Activated CD4-positive, alpha-beta memory T cell treated with anti-CD3 and anti-CD28 coated beads, Interleukin-2, amount 10 ng/mL, durations not matched to agents 7 days and 5 days (primary cell): ENCODE results near the gene TRERF1. TPM values are rescaled to one million over a fixed set of nuclear protein-coding genes. Genes with fewer than 3 reads are reported as not detected.

ENCODE experiments used
- CTCF ChIA-PET: fragments of 350-600 bp; sonication (Branson Sonifier 250); formaldehyde crosslinking; loops from one replicate; lab custom pipeline; 2021; ENCODE audit warnings: antibody characterized with exemption, inconsistent platforms; lab: Charles Lee
- POLR2A ChIA-PET: fragments of 350-600 bp; sonication (Branson Sonifier 250); formaldehyde crosslinking; loops from one replicate; lab custom pipeline; 2021; ENCODE audit warnings: antibody characterized with exemption; lab: Charles Lee
- DNase-seq: peaks from one replicate; pipeline ENCODE4 v3.0.0-alpha.2; 2020
- H3K27ac Mint-ChIP-seq: one replicate; pipeline ENCODE4 v1.8.0; 2021; ENCODE audit warnings: mild to moderate bottlenecking, mixed read lengths
- H3K27me3 Mint-ChIP-seq: one replicate; pipeline ENCODE4 v1.8.0; 2021; ENCODE audit warnings: mixed read lengths
- H3K36me3 Mint-ChIP-seq: one replicate; pipeline ENCODE4 v1.8.0; 2021; ENCODE audit warnings: low read depth, mixed read lengths
- H3K4me1 Mint-ChIP-seq: one replicate; pipeline ENCODE4 v1.8.0; 2021; ENCODE audit warnings: mixed read lengths
- H3K4me3 Mint-ChIP-seq: one replicate; pipeline ENCODE4 v1.8.0; 2021; ENCODE audit warnings: mild to moderate bottlenecking, mixed read lengths
- H3K9me3 Mint-ChIP-seq: one replicate; pipeline ENCODE4 v1.8.0; 2021; ENCODE audit warnings: mixed read lengths
- total RNA-seq, 2 experiments: library from RNA; stranded (reverse); gene quantifications; one replicate each; pipeline ENCODE4 v1.2.3, GENCODE V29; 2021

TRERF1 gene
- total RNA-seq, 2 experiments from 2014 or later: 17.4 to 18.2 TPM

DNA sequence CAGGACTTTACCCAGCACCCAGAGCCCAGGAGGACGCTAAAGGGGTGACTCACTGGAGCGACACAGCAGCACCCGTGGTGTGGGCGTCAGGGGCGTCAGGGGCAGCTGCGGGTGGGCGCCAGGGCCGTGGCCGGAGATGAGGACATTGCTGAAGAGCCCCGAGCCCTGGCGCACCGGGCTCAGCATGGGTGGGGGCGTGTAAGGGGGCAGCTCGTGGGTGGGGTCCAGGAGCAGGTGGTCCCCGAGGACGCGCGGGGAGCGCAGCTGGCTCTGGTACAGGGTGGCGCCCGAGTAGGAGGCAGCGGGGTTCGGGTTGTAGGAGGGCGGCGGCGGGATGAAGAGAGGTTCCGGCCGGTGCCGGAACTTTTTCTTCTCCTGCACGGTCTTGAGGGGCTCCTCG lies 192.4 kb downstream of the TRERF1 start:
- no peak for DNase-seq
- ChIA-PET CTCF (interaction anchor here (1.2 to 7.3 kb wide), 3 partner anchors 9 to 287 kb away, joined by 3 to 78 read pairs (median 5); no protein-coding TSS in a partner anchor), POLR2A (no interaction called here)
- no peak overlapping the region for H3K4me3 Mint-ChIP-seq
- H3K27ac Mint-ChIP-seq: peak overlapping the region; percentile 21
- H3K9me3 Mint-ChIP-seq: no peaks in the 10 kb centered on the region
- peaks cover 5% of the 10 kb centered on the region for H3K4me1 Mint-ChIP-seq
- peaks cover 24% of the 10 kb centered on the region for H3K36me3 Mint-ChIP-seq
- H3K27me3 Mint-ChIP-seq: no peaks in the 10 kb centered on the region

DNA sequence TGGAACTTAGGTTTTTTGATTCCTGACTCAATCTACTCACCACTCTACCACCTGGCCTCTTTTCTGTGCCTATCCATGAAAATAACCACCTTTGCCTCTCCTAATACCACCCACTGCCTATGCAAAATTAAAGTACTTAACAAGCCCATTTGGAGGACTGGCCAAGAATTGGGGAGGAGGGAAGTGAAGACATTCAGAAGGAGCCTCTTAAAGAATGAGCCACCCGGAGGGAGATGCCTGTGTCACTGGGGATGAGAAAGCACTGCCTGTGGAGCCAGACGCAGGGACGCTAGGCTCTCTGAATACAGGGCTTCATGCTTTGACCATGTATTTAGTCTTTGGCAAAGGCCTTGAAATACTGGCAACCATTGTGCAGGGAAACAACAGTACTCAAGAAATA lies 194.1 kb downstream of the TRERF1 start:
- DNase-seq: no peak
- Mint-ChIP-seq H3K4me1 (peaks cover 5% of the 10 kb centered on the region), H3K27me3 (no peaks in the 10 kb centered on the region), H3K36me3 (peaks cover 20% of the 10 kb centered on the region), H3K4me3 (no peak overlapping the region), H3K9me3 (no peaks in the 10 kb centered on the region), H3K27ac (no peak overlapping the region)
- ChIA-PET POLR2A (no interaction called here), CTCF (no interaction called here)

DNA sequence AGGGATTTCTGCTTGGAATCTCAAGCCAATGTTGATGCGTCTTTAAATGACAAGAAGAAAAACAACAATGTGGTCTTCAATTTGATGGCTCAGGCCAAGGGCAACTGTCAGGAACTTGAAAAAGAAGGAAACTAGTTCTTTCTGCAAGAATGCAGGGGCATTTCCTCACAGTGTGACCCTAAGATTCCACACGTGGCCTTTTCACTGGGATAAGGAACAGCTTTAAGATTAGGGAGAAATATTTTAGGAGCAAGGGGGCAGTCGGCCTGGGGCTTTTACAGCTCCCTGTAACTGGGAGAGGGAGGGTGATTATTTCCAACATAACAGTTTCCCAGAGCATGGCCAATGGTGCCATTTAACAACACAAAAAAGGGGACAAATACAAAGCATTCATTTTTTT lies 194.7 kb downstream of the TRERF1 start:
- DNase-seq: no peak
- ChIA-PET CTCF (no interaction called here), POLR2A (no interaction called here)
- H3K36me3 Mint-ChIP-seq: peaks cover 20% of the 10 kb centered on the region
- H3K4me3 Mint-ChIP-seq: no peak overlapping the region
- H3K27me3 Mint-ChIP-seq: no peaks in the 10 kb centered on the region
- H3K27ac Mint-ChIP-seq: no peak overlapping the region
- H3K9me3 Mint-ChIP-seq: no peaks in the 10 kb centered on the region
- peaks cover 4% of the 10 kb centered on the region for H3K4me1 Mint-ChIP-seq

DNA sequence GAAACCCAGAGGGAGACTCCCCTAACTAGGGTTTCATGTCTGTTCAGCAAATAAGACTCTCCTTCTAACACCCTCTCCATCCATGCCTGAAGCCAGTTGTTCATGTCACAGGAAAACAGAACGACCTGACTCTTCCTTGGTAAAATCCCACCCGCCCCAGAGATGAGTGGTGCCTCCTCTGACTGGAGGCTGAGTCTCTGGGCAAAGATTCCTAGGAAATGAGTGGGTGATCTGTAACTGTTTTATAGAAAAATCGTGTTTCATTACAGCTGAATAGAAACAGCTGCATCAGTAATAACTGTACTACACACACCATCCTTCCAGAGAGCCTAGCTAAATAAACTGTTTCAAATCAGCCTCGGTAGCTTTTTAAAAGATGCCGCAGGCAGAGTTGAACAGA lies 196.7 kb downstream of the TRERF1 start:
- H3K27me3 Mint-ChIP-seq: no peaks in the 10 kb centered on the region
- POLR2A ChIA-PET: no interaction called here
- no peaks in the 10 kb centered on the region for H3K4me1 Mint-ChIP-seq
- no peak overlapping the region for H3K4me3 Mint-ChIP-seq
- no peak for DNase-seq
- no peak overlapping the region for H3K27ac Mint-ChIP-seq
- CTCF ChIA-PET: interaction anchor here (1.3 kb wide), 1 partner anchor 292 kb away, joined by 4 read pairs; no protein-coding TSS in a partner anchor
- H3K36me3 Mint-ChIP-seq: peaks cover 20% of the 10 kb centered on the region
- no peaks in the 10 kb centered on the region for H3K9me3 Mint-ChIP-seq

DNA sequence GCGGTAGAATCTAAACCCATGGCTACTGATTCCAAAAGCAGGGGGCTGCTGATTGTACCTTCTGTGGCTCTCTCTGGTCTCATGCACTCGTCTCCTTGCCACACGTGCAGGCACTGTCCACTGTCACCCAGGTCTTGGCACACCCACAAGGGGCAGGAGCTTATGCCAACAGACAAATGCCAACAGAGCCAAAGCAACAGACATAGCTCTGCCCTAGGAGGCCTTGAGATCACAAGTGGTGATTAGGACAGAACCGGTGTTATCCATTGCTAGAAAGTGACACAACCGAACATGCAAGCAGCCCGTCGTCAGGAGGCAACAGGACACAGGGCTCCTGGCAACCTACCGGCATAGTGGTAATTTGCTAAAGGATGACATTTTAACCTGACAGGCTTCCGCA lies 197.2 kb downstream of the TRERF1 start:
- no peaks in the 10 kb centered on the region for H3K4me1 Mint-ChIP-seq
- H3K27me3 Mint-ChIP-seq: no peaks in the 10 kb centered on the region
- H3K27ac Mint-ChIP-seq: no peak overlapping the region
- H3K36me3 Mint-ChIP-seq: peaks cover 21% of the 10 kb centered on the region
- no peak for DNase-seq
- POLR2A ChIA-PET: no interaction called here
- H3K9me3 Mint-ChIP-seq: no peaks in the 10 kb centered on the region
- CTCF ChIA-PET: interaction anchor here (1.3 kb wide), 1 partner anchor 293 kb away, joined by 4 read pairs; no protein-coding TSS in a partner anchor
- no peak overlapping the region for H3K4me3 Mint-ChIP-seq

DNA sequence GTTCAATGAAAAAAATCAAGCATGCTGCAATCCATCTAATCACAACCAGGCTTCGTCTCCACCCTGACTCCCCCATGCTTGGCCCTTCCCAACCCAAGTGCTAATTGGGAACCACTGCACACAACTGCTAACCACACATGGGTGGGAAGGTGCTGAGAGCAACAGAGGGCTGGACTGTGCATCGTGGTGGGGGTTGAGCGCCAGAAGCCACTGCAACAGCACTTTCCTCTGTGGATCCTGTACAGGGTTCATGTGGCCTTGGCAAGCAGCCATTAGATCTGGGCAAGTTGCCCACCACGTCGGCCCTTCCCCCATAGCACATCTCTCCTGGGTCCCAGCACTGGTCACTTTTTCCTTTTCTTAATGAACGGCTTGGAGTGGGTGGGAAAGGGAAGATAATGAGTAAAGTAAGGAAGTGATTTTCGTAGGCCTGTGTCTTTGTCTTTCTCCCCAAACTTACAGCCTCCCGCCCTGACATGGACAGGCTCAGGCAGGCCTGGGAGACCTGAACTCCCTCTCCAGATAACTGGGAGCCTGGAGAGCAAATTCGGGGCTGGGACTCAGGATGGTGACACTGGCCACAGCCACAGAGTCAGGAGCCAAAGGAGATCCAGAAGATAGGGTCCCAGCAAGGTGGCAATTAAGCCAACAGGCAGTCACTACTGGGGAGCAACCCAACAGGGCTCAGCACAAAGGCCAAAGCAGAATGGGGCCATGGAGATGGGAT lies 199.7 kb downstream of the TRERF1 start:
- no peaks in the 10 kb centered on the region for H3K4me1 Mint-ChIP-seq
- ChIA-PET POLR2A (no interaction called here), CTCF (interaction anchor here (1.7 kb wide), 1 partner anchor 295 kb away, joined by 6 read pairs; no protein-coding TSS in a partner anchor)
- H3K27me3 Mint-ChIP-seq: no peaks in the 10 kb centered on the region
- no peak overlapping the region for H3K27ac Mint-ChIP-seq
- H3K9me3 Mint-ChIP-seq: no peaks in the 10 kb centered on the region
- no peak overlapping the region for H3K4me3 Mint-ChIP-seq
- no peak for DNase-seq
- peaks cover 18% of the 10 kb centered on the region for H3K36me3 Mint-ChIP-seq

DNA sequence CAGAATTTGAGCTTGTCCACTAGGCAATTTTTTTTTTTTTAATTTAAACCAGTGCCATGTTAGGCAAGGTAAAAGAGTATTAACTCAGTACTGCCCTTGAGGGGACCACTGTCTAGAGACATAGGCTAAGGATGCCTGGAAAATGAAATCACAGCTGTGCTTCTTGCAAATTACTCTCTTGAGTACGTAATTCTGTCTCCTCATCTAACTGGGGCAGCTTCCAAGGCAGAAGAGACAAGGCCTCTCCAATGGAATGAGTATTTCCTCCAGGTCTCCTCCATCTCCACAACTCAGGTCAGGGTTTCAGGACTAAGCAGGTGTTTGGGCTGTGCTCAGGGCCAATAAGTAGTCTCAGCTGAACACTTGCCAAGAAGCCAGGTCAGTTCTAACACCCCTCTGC lies 200.2 kb downstream of the TRERF1 start:
- ChIA-PET CTCF (no interaction called here), POLR2A (no interaction called here)
- no peak overlapping the region for H3K27ac Mint-ChIP-seq
- H3K9me3 Mint-ChIP-seq: no peaks in the 10 kb centered on the region
- DNase-seq: no peak
- H3K4me3 Mint-ChIP-seq: no peak overlapping the region
- no peaks in the 10 kb centered on the region for H3K4me1 Mint-ChIP-seq
- H3K36me3 Mint-ChIP-seq: peaks cover 17% of the 10 kb centered on the region
- no peaks in the 10 kb centered on the region for H3K27me3 Mint-ChIP-seq

DNA sequence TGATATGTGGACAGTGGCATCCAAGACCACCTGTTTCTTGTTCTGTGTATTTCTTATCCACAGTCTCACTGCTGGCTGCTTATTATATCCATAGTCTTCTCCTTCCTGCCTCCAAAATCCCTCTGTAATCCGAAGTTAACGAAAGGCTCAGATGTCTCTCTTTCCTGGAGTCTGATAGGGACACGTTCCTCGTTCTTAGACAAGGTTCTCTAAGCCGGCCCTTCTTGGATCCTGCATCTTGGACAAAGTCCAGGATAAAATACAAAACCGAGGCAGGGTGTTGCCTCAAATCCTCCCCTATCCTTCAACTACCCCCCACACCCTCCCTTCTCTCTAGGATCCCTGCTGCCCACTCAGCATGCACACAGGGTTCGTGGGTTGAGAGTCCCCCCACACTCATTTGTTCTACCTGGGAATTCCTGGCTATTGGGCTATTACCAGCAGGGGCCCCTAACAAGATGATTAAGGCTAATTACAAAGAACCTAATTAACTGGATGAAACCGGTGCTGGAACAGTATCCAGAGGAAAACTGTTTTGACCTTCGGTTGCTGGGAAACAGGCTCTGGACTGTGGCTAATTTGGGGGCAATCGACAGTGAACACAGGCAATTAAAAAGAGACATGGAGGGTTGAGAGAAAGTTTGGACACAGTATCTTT lies 201.3 kb downstream of the TRERF1 start:
- CTCF ChIA-PET: interaction anchor here (0.6 kb wide), 1 partner anchor 865 kb away, joined by 4 read pairs; no protein-coding TSS in a partner anchor

DNA sequence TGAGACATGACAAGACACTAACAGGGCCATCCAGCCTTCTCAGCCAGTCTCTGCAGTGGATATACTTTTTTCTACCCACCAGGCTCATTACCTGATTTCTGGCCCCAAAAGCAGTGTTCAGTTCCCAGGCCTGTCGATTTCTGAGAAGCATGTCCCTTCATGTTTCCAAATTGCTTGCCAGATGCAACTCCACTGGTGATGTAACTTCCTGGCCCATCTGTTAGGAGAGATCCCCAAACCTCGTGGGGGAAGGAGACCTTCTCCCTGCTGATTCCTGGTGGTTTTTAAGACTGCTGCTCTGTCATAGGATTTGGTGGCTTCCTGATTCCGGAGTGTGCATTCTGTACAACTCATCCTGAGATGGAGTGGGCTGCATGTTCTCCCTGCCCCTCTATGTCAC lies 202.4 kb downstream of the TRERF1 start:
- ChIA-PET POLR2A (no interaction called here), CTCF (no interaction called here)
- Mint-ChIP-seq H3K4me1 (no peaks in the 10 kb centered on the region), H3K27me3 (no peaks in the 10 kb centered on the region), H3K9me3 (no peaks in the 10 kb centered on the region), H3K36me3 (peaks cover 23% of the 10 kb centered on the region), H3K4me3 (no peak overlapping the region), H3K27ac (no peak overlapping the region)
- no peak for DNase-seq

More for the DNA sequence above, 201.3 kb downstream of the TRERF1 start:
- POLR2A ChIA-PET: no interaction called here
- H3K9me3 Mint-ChIP-seq: no peaks in the 10 kb centered on the region
- H3K36me3 Mint-ChIP-seq: peaks cover 18% of the 10 kb centered on the region
- H3K27ac Mint-ChIP-seq: no peak overlapping the region
- DNase-seq: no peak
- H3K4me1 Mint-ChIP-seq: no peaks in the 10 kb centered on the region
- no peak overlapping the region for H3K4me3 Mint-ChIP-seq
- no peaks in the 10 kb centered on the region for H3K27me3 Mint-ChIP-seq

DNA sequence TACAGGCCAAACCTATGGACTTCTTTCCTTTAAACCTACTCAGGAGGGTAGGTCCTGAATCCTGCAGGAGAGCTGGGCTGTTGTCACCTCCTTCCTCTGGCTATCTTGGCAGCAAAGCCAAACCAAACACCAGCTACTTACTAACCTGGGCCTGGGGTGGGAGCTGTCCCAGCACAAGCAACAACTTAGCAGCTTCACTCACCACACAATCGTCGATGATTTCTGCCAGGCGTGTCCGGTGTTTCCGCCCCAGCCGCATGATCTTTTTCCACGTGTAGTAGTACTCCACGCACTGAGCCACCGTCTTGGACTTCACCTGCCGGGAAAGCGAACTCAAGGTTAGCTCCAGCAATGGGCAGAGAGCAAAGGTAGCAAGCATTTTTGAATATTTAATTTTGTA lies 208.7 kb downstream of the TRERF1 start:
- Mint-ChIP-seq H3K36me3 (peaks cover 35% of the 10 kb centered on the region), H3K4me3 (no peak overlapping the region), H3K27ac (no peak overlapping the region), H3K9me3 (no peaks in the 10 kb centered on the region), H3K27me3 (no peaks in the 10 kb centered on the region), H3K4me1 (no peaks in the 10 kb centered on the region)
- DNase-seq: no peak
- ChIA-PET POLR2A (no interaction called here), CTCF (interaction anchor here (2.2 kb wide), 1 partner anchor 305 kb away, joined by 11 read pairs; no protein-coding TSS in a partner anchor)

DNA sequence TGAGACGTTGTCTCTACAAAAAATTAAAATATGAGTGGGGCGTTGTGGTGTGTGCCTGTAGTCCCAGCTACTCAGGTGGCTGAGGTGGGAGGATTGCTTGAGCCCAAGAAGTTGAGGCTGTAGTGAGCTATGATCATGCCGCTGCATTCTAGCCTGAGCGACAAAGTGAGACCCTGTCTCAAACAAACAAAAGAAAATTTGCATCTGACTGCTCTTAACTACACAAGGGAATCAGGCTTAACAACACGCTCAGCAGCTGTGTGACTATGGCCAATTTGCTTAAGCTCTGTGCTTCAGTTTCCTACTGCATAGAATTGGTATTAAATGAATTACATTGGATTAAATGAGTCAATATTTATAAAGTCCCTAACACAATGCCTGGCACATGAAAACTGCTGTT lies 209.8 kb downstream of the TRERF1 start:
- no peaks in the 10 kb centered on the region for H3K27me3 Mint-ChIP-seq
- H3K36me3 Mint-ChIP-seq: peaks cover 38% of the 10 kb centered on the region
- H3K4me1 Mint-ChIP-seq: peaks cover 3% of the 10 kb centered on the region
- CTCF ChIA-PET: interaction anchor here (2.2 kb wide), 1 partner anchor 306 kb away, joined by 11 read pairs; no protein-coding TSS in a partner anchor
- no peak overlapping the region for H3K4me3 Mint-ChIP-seq
- no peak for DNase-seq
- H3K27ac Mint-ChIP-seq: no peak overlapping the region
- no peaks in the 10 kb centered on the region for H3K9me3 Mint-ChIP-seq
- POLR2A ChIA-PET: interaction anchor here (0.5 kb wide), 1 partner anchor 75 kb away, joined by 4 read pairs; no protein-coding TSS in a partner anchor

DNA sequence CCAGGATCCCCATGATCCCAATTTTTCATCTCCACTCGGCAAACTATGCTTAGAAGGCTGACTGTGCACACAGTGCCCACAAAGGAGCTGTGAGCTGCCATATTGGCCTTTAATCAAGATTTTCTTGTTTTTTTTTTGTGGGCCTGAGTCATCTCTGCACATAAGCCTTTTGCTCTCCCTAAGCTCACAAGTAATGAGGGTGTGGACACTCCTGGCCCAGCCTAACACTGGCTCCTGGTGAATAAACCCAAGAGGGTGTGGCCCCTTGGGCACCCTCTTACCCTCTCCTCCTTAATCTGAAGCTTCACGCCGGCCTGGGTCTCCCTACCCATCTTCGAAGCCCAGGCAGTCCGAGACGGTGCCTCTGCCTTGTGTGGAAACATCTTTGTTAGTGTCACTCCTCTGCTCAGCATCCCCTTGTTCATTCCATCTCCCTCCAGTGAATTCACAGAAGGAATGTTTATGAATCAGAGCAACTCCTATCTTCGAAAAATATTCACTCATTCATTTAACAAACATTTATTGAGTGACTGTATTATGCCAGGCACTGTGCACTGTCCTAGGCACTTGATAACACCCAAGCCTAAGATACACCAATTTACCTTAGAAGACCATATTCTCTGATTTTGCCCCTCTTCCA lies 211.9 kb downstream of the TRERF1 start:
- ChIA-PET POLR2A (no interaction called here), CTCF (interaction anchor here (0.6 to 1.3 kb wide), 2 partner anchors 121 to 308 kb away, joined by 3 to 5 read pairs; no protein-coding TSS in a partner anchor)
- Mint-ChIP-seq H3K9me3 (no peaks in the 10 kb centered on the region), H3K4me3 (no peak overlapping the region), H3K36me3 (peaks cover 42% of the 10 kb centered on the region), H3K27me3 (no peaks in the 10 kb centered on the region), H3K27ac (no peak overlapping the region), H3K4me1 (peaks cover 10% of the 10 kb centered on the region)
- no peak for DNase-seq

DNA sequence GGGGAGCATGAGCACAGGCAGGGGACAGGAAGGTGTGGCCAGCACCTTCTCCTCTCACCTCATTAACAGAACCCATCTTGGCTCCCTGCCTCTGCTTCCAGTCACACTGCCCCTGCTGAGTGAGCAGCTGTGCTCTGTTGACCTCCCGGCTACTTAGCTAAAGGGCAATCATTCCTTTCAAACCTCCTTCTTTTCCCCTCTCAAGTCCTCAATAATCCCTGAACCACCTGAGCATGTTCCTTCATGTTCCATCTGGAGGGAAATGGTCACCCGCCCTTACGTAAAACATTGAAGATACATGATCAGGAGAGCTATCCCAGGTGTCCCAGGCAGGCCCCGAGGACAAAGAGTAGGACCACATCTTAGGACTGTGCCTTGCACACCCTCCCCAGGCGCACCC lies 212.4 kb downstream of the TRERF1 start:
- no peak for DNase-seq
- peaks cover 10% of the 10 kb centered on the region for H3K4me1 Mint-ChIP-seq
- H3K36me3 Mint-ChIP-seq: peaks cover 37% of the 10 kb centered on the region
- no peaks in the 10 kb centered on the region for H3K9me3 Mint-ChIP-seq
- H3K27me3 Mint-ChIP-seq: no peaks in the 10 kb centered on the region
- H3K27ac Mint-ChIP-seq: no peak overlapping the region
- no peak overlapping the region for H3K4me3 Mint-ChIP-seq
- ChIA-PET POLR2A (no interaction called here), CTCF (interaction anchor here (1.3 kb wide), 1 partner anchor 308 kb away, joined by 5 read pairs; no protein-coding TSS in a partner anchor)
